Activated T-cell treated with anti-CD3 and anti-CD28 coated beads, Interleukin-2, amount 50 U/mL, for 48 hours (primary cell): ENCODE results near the gene PPP3CA.

Experiments
- DNase-seq, 2 experiments: peaks; one replicate each; pipeline ENCODE4 v3.0.0-alpha.2; 2020

The PPP3CA gene

GRCh38 chr4:101081695-101082369 is 265.5 kb downstream of the PPP3CA start:
- DNase-seq, result no peak

- no peak for DNase-seq
Measured at GRCh38 chr4:101081166-101081565, 266.2 kb downstream of the PPP3CA start.

GRCh38 chr4:101078950-101079349 is 268.4 kb downstream of the PPP3CA start:
- DNase-seq, result no peak

- DNase-seq, result no peak
Measured at GRCh38 chr4:101076032-101076431, 271.3 kb downstream of the PPP3CA start.

- no peak for DNase-seq
Measured at GRCh38 chr4:101075536-101075935, 271.8 kb downstream of the PPP3CA start.

- no peak for DNase-seq
Measured at GRCh38 chr4:101074326-101074725, 273.0 kb downstream of the PPP3CA start.

- no peak for DNase-seq
Measured at GRCh38 chr4:101071241-101071640, 276.1 kb downstream of the PPP3CA start.

GRCh38 chr4:101068115-101068514 is 279.2 kb downstream of the PPP3CA start:
- DNase-seq, result no peak

- no peak for DNase-seq
Measured at GRCh38 chr4:101067383-101067782, 279.9 kb downstream of the PPP3CA start.

GRCh38 chr4:101066626-101067170 is 280.6 kb downstream of the PPP3CA start:
- DNase-seq, result no peak

GRCh38 chr4:101065935-101066485 is 281.3 kb downstream of the PPP3CA start:
- no peak for DNase-seq

- DNase-seq, result no peak
Measured at GRCh38 chr4:101065346-101065745, 282.0 kb downstream of the PPP3CA start.

GRCh38 chr4:101064541-101065180 is 282.7 kb downstream of the PPP3CA start:
- DNase-seq, result no peak

GRCh38 chr4:101055392-101055791 is 291.9 kb downstream of the PPP3CA start:
- DNase-seq, result no peak

- DNase-seq, result no peak
Measured at GRCh38 chr4:101050837-101051205, 296.5 kb downstream of the PPP3CA start.

- no peak for DNase-seq
Measured at GRCh38 chr4:101050088-101050836, 297.1 kb downstream of the PPP3CA start.

- DNase-seq, result no peak
Measured at GRCh38 chr4:101049549-101050001, 297.8 kb downstream of the PPP3CA start.

- no peak for DNase-seq
Measured at GRCh38 chr4:101044766-101045165, 302.6 kb downstream of the PPP3CA start.

GRCh38 chr4:101042847-101043246 is 304.5 kb downstream of the PPP3CA start:
- no peak for DNase-seq

GRCh38 chr4:101040776-101041175 is 306.6 kb downstream of the PPP3CA start:
- DNase-seq, result no peak

GRCh38 chr4:101039367-101039766 is 308.0 kb downstream of the PPP3CA start:
- DNase-seq, result peak; percentile 56 to 66

- DNase-seq, result no peak
Measured at GRCh38 chr4:101037938-101038413, 309.4 kb downstream of the PPP3CA start.

- no peak for DNase-seq
Measured at GRCh38 chr4:101037249-101037648, 310.1 kb downstream of the PPP3CA start.
